GM12864 (cell line): ENCODE data around the gene MORN1.

ENCODE experiments used
- DNase-seq: peaks from one replicate; pipeline ENCODE4 v3.0.0-alpha.2; 2011; ENCODE audit warnings: low read depth
- H3K4me3 ChIP-seq: 2 replicates; pipeline ENCODE4 v1.5.1; 2011; ENCODE audit warnings: mild to moderate bottlenecking, low read depth, low read length, control low read depth
- CTCF ChIP-seq: IDR thresholded peaks from 2 replicates; pipeline ENCODE4 v1.5.1; 2011; ENCODE audit warnings: low read depth, mild to moderate bottlenecking, moderate library complexity, low read length, control low read depth, inconsistent platforms; ENCODE audit errors: missing control alignments

Gene MORN1

GRCh38 chr1:2422523-2422922 lies 31.2 kb upstream of the MORN1 start:
- no peak for DNase-seq
- no peak for TF ChIP-seq CTCF
- no peak overlapping the region for H3K4me3 ChIP-seq

DNA sequence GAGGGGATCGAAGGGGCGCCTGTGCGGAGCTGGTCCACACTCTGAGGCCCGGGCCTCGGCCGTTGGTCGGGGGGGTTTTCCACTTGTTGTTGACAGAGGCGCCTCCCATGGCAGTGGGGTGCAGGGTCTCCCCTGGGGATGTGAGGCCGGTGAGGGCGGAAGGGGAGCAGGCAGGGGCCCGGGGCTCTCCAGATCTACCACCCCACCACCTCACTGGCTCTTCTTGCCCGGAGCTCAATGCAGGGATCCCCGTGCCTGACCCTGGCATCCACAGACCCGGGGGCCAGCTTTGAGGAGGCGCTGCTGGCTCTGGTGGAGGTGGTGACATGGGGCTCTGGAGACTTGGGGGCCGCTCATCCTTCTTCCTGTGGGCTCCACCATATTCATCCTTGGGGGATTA lies 28.1 kb upstream of the MORN1 start:
- no peak for DNase-seq
- no peak overlapping the region for H3K4me3 ChIP-seq
- TF ChIP-seq CTCF = no peak

DNA sequence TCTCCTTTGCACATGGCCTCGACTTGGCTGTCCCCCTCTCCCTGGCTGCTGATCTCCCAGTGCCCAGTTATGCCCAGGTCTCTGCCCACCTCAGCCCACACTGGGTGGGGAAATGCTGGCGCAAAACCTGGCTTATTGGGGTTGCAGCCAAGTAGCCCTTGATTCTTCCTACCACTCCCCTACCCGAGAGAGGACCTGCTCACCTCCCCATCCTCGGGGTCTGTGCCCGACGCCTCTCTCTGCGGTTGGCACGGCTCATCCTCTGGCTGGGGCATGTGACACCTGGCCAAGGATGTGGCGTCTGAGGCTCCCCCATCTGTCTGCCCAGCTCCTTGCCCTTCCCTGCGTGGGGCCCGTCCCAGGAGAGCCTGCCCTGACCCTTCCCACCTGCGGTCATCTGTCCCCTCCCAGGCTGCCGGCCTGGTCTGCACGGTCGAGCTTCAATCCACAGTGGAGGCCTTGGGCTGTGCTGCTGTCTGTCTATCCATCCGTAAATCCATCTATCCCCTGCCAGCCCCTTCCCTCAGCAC lies 27.5 kb upstream of the MORN1 start:
- no peak overlapping the region for H3K4me3 ChIP-seq
- no peak for TF ChIP-seq CTCF
- DNase-seq = no peak

DNA sequence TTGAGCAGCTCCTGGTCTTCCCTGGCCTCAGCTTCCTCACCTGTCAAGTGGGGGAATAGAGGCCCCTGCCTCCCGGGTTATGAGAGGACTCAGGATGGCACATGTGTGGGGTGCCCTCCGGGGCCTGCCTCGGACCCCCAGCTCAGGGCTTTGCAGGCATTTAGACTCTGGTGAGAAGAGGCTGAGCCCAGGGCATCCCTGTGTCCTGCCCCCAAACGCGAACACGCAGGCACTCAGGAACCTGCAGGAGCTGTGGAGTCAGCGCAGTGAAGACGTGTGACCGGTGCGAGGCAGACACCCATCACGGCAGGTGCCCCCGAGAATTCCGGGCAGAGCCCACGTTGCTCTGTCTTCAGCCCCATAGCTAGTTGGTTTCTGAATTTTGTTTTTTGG lies 26.5 kb upstream of the MORN1 start:
- no peak for DNase-seq
- no peak overlapping the region for H3K4me3 ChIP-seq
- TF ChIP-seq CTCF = no peak

DNA sequence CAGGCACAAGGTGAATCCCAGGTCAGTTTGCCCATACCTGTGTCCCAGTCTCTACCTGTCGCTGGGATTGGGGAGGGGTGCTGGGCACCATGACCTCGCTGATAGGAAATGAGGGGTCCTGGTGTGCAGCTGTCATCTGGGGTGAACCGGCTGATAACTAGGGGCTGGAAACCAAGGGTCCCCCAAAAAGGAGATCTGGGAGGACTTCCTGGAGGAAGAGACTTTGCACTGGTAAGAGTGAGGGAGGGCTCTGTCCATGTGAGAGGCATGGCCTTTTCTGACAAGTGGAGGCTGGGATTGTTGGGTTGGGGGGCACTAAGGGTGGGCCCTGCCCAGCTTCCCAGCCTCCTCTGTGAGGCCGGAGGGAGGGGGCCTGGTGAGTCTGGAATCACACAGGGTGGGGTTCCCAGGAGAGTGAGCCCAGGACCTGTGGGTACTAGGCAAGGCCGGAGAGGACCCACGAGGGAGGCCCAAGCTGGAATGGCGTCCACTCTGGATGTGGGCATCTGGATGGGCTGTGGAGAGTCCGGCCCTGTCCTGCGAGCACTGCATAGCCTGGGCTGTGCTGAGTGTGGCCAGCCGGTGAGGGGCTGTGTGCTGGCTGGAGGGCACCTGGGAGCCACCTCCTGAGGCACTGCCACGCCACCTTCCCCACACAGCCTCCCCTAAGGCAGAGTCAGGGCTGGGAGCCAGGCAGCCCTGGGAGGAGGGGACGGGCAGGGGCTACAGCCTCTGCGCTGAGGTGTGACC lies 25.9 kb upstream of the MORN1 start:
- no peak overlapping the region; the same call in none of the 2 replicates for H3K4me3 ChIP-seq
- no peak for TF ChIP-seq CTCF
- no peak for DNase-seq

DNA sequence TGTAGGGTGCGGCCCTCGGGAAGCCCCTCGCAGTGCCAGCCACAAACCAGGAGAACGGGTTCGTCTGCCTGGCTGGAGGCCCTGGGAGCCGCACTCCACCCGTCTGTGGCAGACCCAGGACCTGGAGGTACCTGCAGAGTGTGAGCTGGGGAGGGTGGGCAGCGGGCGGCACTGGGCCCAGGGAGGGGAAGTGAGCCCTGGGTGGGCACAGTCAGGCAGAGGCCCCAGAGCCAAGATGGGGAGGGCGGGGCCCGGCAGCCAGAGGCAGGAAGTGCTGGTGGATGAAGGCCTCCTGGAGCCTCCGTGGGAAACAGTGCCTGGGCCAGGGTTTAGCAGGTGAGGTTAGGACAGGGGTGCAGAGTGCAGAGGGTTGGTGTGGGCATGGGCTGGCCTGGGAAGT lies 25.0 kb upstream of the MORN1 start:
- TF ChIP-seq CTCF = no peak
- DNase-seq = no peak
- peak overlapping the region; percentile 61 for H3K4me3 ChIP-seq

- peak overlapping the region; percentile 61 for H3K4me3 ChIP-seq
- peak; percentile 14 for TF ChIP-seq CTCF
- no peak for DNase-seq
Measured at GRCh38 chr1:2415801-2416208, 24.5 kb upstream of the MORN1 start.
